Measurements from ENCODE around the gene CAMTA1.

CAMTA1 gene

DNA sequence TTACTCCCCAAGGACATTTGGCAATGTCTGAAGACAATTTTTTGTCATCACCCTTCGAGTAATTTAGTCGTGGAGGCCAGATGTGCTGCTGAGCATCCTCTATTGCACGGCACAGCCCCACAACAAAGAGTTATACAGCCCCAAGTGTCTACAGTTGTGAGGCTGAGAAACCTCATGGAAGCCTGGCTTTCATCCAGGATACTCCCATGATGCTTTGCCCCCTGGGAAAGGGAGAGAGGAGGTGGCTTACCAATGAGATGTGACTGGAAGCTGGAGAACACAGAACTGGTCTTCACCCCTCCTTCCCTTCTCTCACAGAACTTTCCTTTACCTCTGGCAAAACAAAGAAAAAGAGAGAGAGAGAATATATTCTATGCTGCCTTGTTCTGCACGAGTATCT, 834.9 kb downstream of the CAMTA1 start:
- Mint-ChIP-seq H3K36me3 (ENCODE audit: low read depth) (no peaks in the 10 kb centered on the region), H3K4me1 (ENCODE audit: low read depth) (no peaks in the 10 kb centered on the region), H3K4me3 (no peak overlapping the region), H3K27me3 (peaks cover 29% of the 10 kb centered on the region), H3K9me3 (no peaks in the 10 kb centered on the region), H3K27ac (no peak overlapping the region)
- no peak for DNase-seq

DNA sequence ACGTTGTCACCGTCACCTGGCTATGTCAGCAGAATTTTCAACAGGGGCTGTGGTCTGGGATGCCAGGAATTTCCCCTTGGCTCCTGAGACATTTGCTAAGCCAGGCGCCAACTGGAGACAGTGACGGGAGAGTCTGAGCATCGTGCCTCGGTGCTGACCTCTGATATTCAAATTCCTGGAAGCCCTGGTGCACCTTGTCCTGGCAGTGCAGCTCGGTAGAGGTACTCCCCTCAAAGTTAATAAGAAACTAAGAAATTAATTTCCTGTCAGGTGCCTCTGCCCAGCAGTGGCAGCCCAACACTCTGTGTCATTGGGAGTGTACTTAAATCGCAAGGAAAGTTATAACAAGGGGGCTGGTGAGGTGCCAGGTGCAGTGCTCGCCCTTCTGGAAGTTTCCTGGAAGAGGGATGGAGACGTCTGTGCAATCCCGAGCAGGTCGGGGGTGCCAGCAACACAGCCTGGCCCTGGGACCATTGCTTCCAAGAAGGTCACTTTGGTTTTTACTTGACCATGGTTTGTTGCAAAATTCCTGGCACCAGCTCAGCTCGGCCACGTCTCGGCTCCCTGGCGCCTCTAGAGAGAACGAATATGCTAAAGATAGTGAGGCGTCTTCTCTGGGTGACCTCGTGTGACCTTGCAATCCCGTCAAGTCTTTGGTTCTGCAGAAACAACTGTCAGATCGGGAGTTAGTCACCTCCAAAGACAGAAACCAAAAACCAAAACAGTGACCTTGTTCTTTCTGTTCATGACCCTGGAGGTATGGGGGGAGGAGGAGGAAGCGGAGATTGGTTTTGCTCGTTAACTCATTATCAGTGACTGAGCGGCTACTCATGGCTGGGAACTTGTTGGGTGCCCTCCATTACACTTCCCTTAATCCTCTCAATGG, 836.3 kb downstream of the CAMTA1 start:
- Mint-ChIP-seq H3K36me3 (ENCODE audit: low read depth) (no peaks in the 10 kb centered on the region), H3K9me3 (no peaks in the 10 kb centered on the region), H3K27me3 (peaks cover 35% of the 10 kb centered on the region), H3K4me1 (ENCODE audit: low read depth) (no peaks in the 10 kb centered on the region), H3K27ac (no peak overlapping the region), H3K4me3 (no peak overlapping the region)
- no peak for DNase-seq

GRCh38 chr1:7623842-7624241, 838.6 kb downstream of the CAMTA1 start:
- H3K27ac Mint-ChIP-seq: no peak overlapping the region
- H3K9me3 Mint-ChIP-seq: no peaks in the 10 kb centered on the region
- no peak overlapping the region for H3K4me3 Mint-ChIP-seq
- H3K27me3 Mint-ChIP-seq: peaks cover 44% of the 10 kb centered on the region
- H3K36me3 Mint-ChIP-seq (ENCODE audit: low read depth): no peaks in the 10 kb centered on the region
- no peaks in the 10 kb centered on the region for H3K4me1 Mint-ChIP-seq (ENCODE audit: low read depth)
- DNase-seq: no peak

DNA sequence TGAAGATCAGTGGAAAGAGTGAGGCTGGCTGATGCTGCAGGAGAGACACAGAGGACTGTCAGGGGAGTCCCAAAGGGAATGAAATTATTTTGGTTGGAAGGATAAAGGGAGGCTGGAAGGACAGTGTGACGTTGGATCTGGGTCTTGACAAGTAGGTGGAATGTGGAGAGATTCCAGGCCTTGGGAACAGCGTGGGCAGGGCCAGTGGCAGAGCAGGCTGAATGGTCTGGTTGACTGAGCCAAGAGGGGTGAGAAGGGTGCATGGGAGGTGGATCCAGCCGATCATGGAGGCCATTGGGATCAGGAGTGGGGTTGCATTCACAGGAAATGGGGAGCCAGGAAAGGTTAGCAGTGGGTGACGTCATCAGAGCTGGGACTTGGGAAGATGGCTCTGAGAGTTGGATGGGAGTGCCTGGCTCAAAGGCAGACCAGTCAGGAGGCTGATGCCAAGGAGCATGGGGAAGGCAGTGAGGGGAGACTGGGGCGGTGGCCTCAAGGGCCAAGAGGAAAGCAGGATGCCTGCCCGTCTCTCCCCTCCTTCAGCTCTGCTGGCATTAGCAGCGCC, 839.6 kb downstream of the CAMTA1 start:
- H3K4me3 Mint-ChIP-seq: no peak overlapping the region
- no peaks in the 10 kb centered on the region for H3K36me3 Mint-ChIP-seq (ENCODE audit: low read depth)
- no peaks in the 10 kb centered on the region for H3K9me3 Mint-ChIP-seq
- peaks cover 49% of the 10 kb centered on the region for H3K27me3 Mint-ChIP-seq
- no peaks in the 10 kb centered on the region for H3K4me1 Mint-ChIP-seq (ENCODE audit: low read depth)
- no peak overlapping the region for H3K27ac Mint-ChIP-seq
- DNase-seq: no peak

DNA sequence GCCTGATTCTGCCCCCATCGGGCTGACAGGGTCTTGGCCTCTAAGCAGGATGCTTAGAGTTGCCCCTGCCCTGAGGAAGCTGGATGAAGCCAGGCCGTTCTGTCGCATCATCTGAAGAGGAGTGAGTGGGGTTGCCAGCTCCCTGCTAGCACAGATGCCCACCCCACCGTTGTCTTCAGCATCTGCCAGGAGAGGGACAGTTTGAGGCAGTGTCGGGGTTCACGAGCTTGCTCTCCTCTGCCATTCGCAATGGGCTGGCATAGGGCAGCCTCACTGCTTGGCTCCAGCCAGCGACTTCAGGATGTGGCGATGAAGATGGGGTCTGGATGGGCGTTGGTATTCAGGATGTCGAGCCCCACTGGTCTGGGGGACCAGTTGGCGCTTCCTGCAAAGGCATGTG, 840.1 kb downstream of the CAMTA1 start:
- Mint-ChIP-seq H3K27me3 (peaks cover 51% of the 10 kb centered on the region), H3K27ac (no peak overlapping the region), H3K36me3 (ENCODE audit: low read depth) (no peaks in the 10 kb centered on the region), H3K4me1 (ENCODE audit: low read depth) (no peaks in the 10 kb centered on the region), H3K4me3 (no peak overlapping the region), H3K9me3 (no peaks in the 10 kb centered on the region)
- no peak for DNase-seq

GRCh38 chr1:7628273-7628672, 843.0 kb downstream of the CAMTA1 start:
- H3K27me3 Mint-ChIP-seq: peaks cover 51% of the 10 kb centered on the region
- no peak for DNase-seq
- no peak overlapping the region for H3K27ac Mint-ChIP-seq
- no peaks in the 10 kb centered on the region for H3K9me3 Mint-ChIP-seq
- H3K4me3 Mint-ChIP-seq: no peak overlapping the region
- no peaks in the 10 kb centered on the region for H3K36me3 Mint-ChIP-seq (ENCODE audit: low read depth)
- no peaks in the 10 kb centered on the region for H3K4me1 Mint-ChIP-seq (ENCODE audit: low read depth)

DNA sequence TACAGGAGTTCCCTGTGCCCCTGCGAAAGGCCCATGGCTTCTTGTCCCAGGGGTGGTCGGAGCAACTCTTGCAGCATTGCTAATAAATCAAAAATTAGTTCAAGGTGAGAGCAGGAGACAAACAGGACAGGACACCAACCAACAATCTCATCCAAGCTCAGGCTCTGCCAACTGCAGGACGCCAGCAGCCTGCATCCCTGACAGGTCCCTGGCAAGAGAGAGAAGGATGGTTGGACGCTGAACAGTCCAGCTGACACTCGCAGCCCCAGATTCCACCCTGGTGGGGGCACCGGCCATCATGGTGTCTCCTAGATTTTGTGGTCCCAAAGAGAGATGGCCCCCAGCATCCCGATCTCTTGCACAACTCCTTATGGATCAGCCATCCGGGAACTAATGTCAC, 843.8 kb downstream of the CAMTA1 start:
- Mint-ChIP-seq H3K27me3 (peaks cover 59% of the 10 kb centered on the region), H3K4me1 (ENCODE audit: low read depth) (no peaks in the 10 kb centered on the region), H3K27ac (no peak overlapping the region), H3K36me3 (ENCODE audit: low read depth) (no peaks in the 10 kb centered on the region), H3K4me3 (no peak overlapping the region), H3K9me3 (no peaks in the 10 kb centered on the region)
- DNase-seq: no peak

GRCh38 chr1:7629465-7630195, 844.4 kb downstream of the CAMTA1 start:
- DNase-seq: no peak
- Mint-ChIP-seq H3K36me3 (ENCODE audit: low read depth) (no peaks in the 10 kb centered on the region), H3K27ac (no peak overlapping the region), H3K9me3 (no peaks in the 10 kb centered on the region), H3K4me3 (no peak overlapping the region), H3K27me3 (peaks cover 62% of the 10 kb centered on the region), H3K4me1 (ENCODE audit: low read depth) (no peaks in the 10 kb centered on the region)

- H3K27me3 Mint-ChIP-seq: peaks cover 59% of the 10 kb centered on the region
Observed at GRCh38 chr1:7630378-7630777, 845.1 kb downstream of the CAMTA1 start.

DNA sequence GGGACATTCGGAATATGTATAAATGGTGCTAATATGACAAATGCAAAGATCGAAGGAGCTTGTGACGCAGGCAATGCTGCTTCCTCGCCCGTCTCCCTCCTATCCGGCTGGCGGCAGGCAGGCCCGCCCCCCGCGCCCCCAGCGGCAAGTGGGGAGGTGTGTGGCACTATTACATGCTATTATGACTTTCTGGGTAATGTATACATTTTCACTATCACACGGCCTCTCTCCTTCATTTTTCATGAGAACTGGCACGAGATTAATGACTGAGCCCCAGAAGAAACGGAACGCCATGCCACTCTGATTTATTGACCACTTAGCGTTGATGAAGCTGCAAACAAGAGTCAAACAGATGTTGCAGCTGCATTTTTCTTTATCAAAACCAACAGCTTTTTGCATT, 846.9 kb downstream of the CAMTA1 start:
- Mint-ChIP-seq H3K36me3 (ENCODE audit: low read depth) (no peaks in the 10 kb centered on the region), H3K4me1 (ENCODE audit: low read depth) (no peaks in the 10 kb centered on the region), H3K4me3 (no peak overlapping the region)

More at GRCh38 chr1:7630378-7630777, 845.1 kb downstream of the CAMTA1 start:
- H3K9me3 Mint-ChIP-seq: no peaks in the 10 kb centered on the region
- H3K36me3 Mint-ChIP-seq (ENCODE audit: low read depth): no peaks in the 10 kb centered on the region
- no peak for DNase-seq
- H3K27ac Mint-ChIP-seq: no peak overlapping the region
- no peak overlapping the region for H3K4me3 Mint-ChIP-seq
- no peaks in the 10 kb centered on the region for H3K4me1 Mint-ChIP-seq (ENCODE audit: low read depth)

GRCh38 chr1:7632681-7633080, 847.4 kb downstream of the CAMTA1 start:
- Mint-ChIP-seq H3K4me3 (no peak overlapping the region), H3K4me1 (ENCODE audit: low read depth) (no peaks in the 10 kb centered on the region), H3K27ac (no peak overlapping the region), H3K27me3 (peaks cover 45% of the 10 kb centered on the region), H3K36me3 (ENCODE audit: low read depth) (no peaks in the 10 kb centered on the region), H3K9me3 (no peaks in the 10 kb centered on the region)
- no peak for DNase-seq

More for the DNA sequence above, 846.9 kb downstream of the CAMTA1 start:
- Mint-ChIP-seq H3K9me3 (no peaks in the 10 kb centered on the region), H3K27me3 (peaks cover 48% of the 10 kb centered on the region), H3K27ac (no peak overlapping the region)
- DNase-seq: no peak

- no peak overlapping the region for H3K27ac Mint-ChIP-seq
- no peak for DNase-seq
- no peaks in the 10 kb centered on the region for H3K4me1 Mint-ChIP-seq (ENCODE audit: low read depth)
- H3K36me3 Mint-ChIP-seq (ENCODE audit: low read depth): no peaks in the 10 kb centered on the region
- H3K9me3 Mint-ChIP-seq: no peaks in the 10 kb centered on the region
- H3K27me3 Mint-ChIP-seq: peaks cover 45% of the 10 kb centered on the region
- no peak overlapping the region for H3K4me3 Mint-ChIP-seq
Observed at GRCh38 chr1:7633506-7634245, 848.4 kb downstream of the CAMTA1 start.

- Mint-ChIP-seq H3K9me3 (no peaks in the 10 kb centered on the region), H3K27me3 (peaks cover 41% of the 10 kb centered on the region), H3K27ac (no peak overlapping the region), H3K4me1 (ENCODE audit: low read depth) (no peaks in the 10 kb centered on the region), H3K4me3 (no peak overlapping the region), H3K36me3 (ENCODE audit: low read depth) (no peaks in the 10 kb centered on the region)
- no peak for DNase-seq
Observed at GRCh38 chr1:7634546-7635240, 849.4 kb downstream of the CAMTA1 start.
